Measurements from ENCODE around the gene CPHXL2. TPM values are rescaled to one million over a fixed set of nuclear protein-coding genes. Genes with fewer than 3 reads are reported as not detected.
A peak's percentile ranks its signal among the peaks of the same experiment; 100 is the strongest.

The CPHXL2 gene
- total RNA-seq, 2 experiments from 2014 or later = not detected

DNA sequence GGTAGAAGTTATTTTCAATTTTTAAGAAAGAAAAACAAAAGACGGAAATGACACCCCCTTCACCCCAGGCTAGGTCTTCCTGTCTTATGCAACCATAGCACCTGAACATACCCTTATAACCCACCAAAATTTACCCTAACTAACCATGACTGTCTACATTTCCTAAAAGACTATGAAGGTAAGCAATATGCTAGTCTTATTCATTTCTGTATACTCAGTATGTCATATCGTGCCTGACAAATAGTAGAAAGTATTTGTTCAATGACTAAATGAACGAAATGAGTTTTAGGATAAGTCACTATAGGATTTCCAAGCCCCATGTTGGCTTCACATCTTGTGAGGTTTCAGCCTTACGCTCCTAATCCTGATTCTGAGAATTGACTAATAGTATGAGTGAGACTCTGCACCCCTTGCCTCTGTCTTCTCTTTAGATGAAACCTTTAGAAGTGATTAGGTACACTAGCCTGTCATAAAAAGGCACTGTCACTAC, 60.2 kb downstream of the CPHXL2 start:
- peak; percentile 15 for DNase-seq
- ChIA-PET POLR2A (no interaction called here), CTCF (interaction anchor here (1.1 kb wide), 1 partner anchor 100 kb away, joined by 3 read pairs; no protein-coding TSS in a partner anchor)
- H3K36me3 Mint-ChIP-seq (ENCODE audit: low read depth) = peaks cover 51% of the 10 kb centered on the region
- H3K9me3 Mint-ChIP-seq = no peaks in the 10 kb centered on the region
- H3K4me3 Mint-ChIP-seq = no peak overlapping the region
- H3K4me1 Mint-ChIP-seq (ENCODE audit: low read depth) = peaks cover 47% of the 10 kb centered on the region
- TF ChIP-seq CTCF (IDR thresholded peaks at IDR 0.05) = no peak
- ATAC-seq = peak; percentile 72
- H3K27me3 Mint-ChIP-seq = no peaks in the 10 kb centered on the region
- peak overlapping the region; percentile 81 for H3K27ac Mint-ChIP-seq
- intact Hi-C loops (cut with micrococcal nuclease) = no loop called here

- ChIA-PET POLR2A (interaction anchor here (0.8 to 1.2 kb wide), 2 partner anchors 9 to 50 kb away, joined by 3 to 4 read pairs; partner anchors contain the start of gene GABARAPL2), CTCF (interaction anchor here (1.2 to 1.3 kb wide), 2 partner anchors 17 to 32 kb away, joined by 3 to 4 read pairs; partner anchors contain the start of genes KARS1 and TERF2IP)
- H3K9me3 Mint-ChIP-seq = no peaks in the 10 kb centered on the region
- no peak overlapping the region for H3K27ac Mint-ChIP-seq
- no peaks in the 10 kb centered on the region for H3K27me3 Mint-ChIP-seq
- intact Hi-C loops (cut with micrococcal nuclease) = no loop called here
- H3K4me3 Mint-ChIP-seq = no peak overlapping the region
- H3K36me3 Mint-ChIP-seq (ENCODE audit: low read depth) = peaks cover 54% of the 10 kb centered on the region
- ATAC-seq (no peak), DNase-seq (no peak)
- TF ChIP-seq CTCF (IDR thresholded peaks at IDR 0.05) = no peak
- peaks cover 38% of the 10 kb centered on the region for H3K4me1 Mint-ChIP-seq (ENCODE audit: low read depth)
Measured at GRCh38 chr16:75615619-75616018, 61.2 kb downstream of the CPHXL2 start.

DNA sequence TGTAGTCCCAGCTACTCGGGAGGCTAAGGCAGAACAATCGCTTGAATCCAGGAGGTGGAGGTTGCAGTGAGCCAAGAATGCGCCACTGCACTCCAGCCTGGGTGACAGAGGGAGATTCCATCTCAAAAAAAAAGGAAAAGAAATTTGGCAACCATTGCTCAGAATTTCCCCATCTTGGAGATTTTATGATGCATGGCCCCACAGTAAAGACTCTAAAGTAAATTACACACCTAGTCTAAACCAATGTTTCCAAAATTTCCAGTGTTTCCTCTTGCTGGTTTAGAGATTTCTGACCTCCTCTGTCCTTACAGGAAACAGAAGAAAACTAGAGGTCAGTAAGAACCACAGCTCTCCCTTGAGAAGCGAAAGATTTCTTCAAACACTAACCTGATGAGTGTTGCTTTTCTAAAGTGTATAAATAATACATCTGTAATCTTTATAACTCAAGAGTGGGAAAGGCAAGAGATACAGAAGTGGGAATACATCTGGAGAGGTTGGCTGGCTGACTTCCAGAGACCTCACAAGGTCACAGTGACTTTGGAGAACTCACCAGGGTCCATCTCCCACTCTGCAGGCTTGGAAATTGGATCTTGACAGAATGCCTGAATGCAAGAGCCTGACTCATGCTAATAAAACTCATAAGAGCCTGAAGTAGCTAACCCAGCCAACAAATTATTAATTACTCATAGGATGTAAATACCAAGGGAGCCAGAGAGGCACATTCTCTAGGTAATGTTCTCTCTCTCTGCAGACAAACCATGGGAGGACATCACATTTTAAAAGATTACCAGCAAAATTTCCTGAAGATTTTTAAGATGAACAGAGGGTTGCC, 62.5 kb downstream of the CPHXL2 start:
- POLR2A ChIA-PET = no interaction called here
- TF ChIP-seq CTCF (IDR thresholded peaks at IDR 0.05) = no peak
- Mint-ChIP-seq H3K36me3 (ENCODE audit: low read depth) (peaks cover 49% of the 10 kb centered on the region), H3K4me1 (ENCODE audit: low read depth) (peaks cover 32% of the 10 kb centered on the region), H3K27me3 (no peaks in the 10 kb centered on the region), H3K27ac (no peak overlapping the region), H3K4me3 (no peak overlapping the region), H3K9me3 (no peaks in the 10 kb centered on the region)
- DNase-seq (no peak), ATAC-seq (no peak)
- CTCF ChIA-PET = interaction anchor here (1.2 kb wide), 1 partner anchor 18 kb away, joined by 3 read pairs; no protein-coding TSS in a partner anchor
- intact Hi-C loops (cut with micrococcal nuclease) = no loop called here

Other genes with a start within 250 kb of the CPHXL2 start
- 10 to 100 TPM; 34.7 to 39.9 TPM for gene CFDP1, start 243.5 kb downstream of the CPHXL2 start, total RNA-seq
- gene TMEM170A, start 212.3 kb downstream of the CPHXL2 start, total RNA-seq = 10 to 100 TPM; 25.1 to 27.1 TPM
- not detected for gene CHST6, start 181.6 kb downstream of the CPHXL2 start, total RNA-seq
- gene CHST5, start 140.9 kb downstream of the CPHXL2 start, total RNA-seq = not detected
- gene TMEM231, start 120.8 kb downstream of the CPHXL2 start, total RNA-seq = 1 to 10 TPM; 4.9 to 5.1 TPM
- gene GABARAPL2, start 110.6 kb downstream of the CPHXL2 start, total RNA-seq = 10 to 100 TPM; 56.3 to 57.4 TPM
- gene ADAT1, start 53.7 kb downstream of the CPHXL2 start, total RNA-seq = 10 to 100 TPM; 41.7 to 43.6 TPM
- 100 to 1,000 TPM; 320 to 335 TPM for gene KARS1, start 29.3 kb downstream of the CPHXL2 start, total RNA-seq
- 10 to 100 TPM; 66.3 to 68.1 TPM for gene TERF2IP, start 29.2 kb downstream of the CPHXL2 start, total RNA-seq
- not detected for gene DUXB, start 24.5 kb upstream of the CPHXL2 start, total RNA-seq
- not detected for gene CPHXL, start 49.5 kb upstream of the CPHXL2 start, total RNA-seq